GM23338 (cell line): Measurements from ENCODE around the gene DPH6. TPM values are rescaled to one million over a fixed set of nuclear protein-coding genes. Genes with fewer than 3 reads are reported as not detected.

Experiments
- ATAC-seq: fragments of 200-7000 bp; cut with Tn5 transposase; 3 replicates; pipeline ENCODE4 v1.9.1; 2020
- DNase-seq: peaks from one replicate; pipeline ENCODE4 v3.0.0-alpha.2; 2015; ENCODE audit warnings: low spot score
- H2AFZ ChIP-seq: fragments of 200-600 bp; sonication (generic); 2 replicates; pipeline ENCODE4 v1.8.0; 2016; ENCODE audit warnings: antibody characterized with exemption, mild to moderate bottlenecking, moderate library complexity
- H3F3A ChIP-seq: fragments of 200-600 bp; sonication (generic); replicated peaks from 2 replicates; pipeline ENCODE4 v1.8.0; 2017; ENCODE audit warnings: antibody characterized with exemption, mixed run types, low read depth
- H3K27ac ChIP-seq: fragments of 200-600 bp; sonication (generic); 2 replicates; pipeline ENCODE4 v1.6.1; 2016; ENCODE audit warnings: low read depth
- H3K27me3 ChIP-seq: fragments of 200-600 bp; sonication (generic); 2 replicates; pipeline ENCODE4 v1.8.0; 2016; ENCODE audit warnings: mild to moderate bottlenecking, mixed run types, moderate library complexity; ENCODE audit not compliant: insufficient read depth
- H3K36me3 ChIP-seq: fragments of 200-600 bp; sonication (generic); 2 replicates; pipeline ENCODE4 v1.8.0; 2016; ENCODE audit warnings: mild to moderate bottlenecking; ENCODE audit not compliant: insufficient read depth
- H3K4me1 ChIP-seq: fragments of 200-600 bp; sonication (generic); 2 replicates; pipeline ENCODE4 v1.8.0; 2016; ENCODE audit warnings: mild to moderate bottlenecking, moderate library complexity; ENCODE audit not compliant: insufficient read depth
- H3K4me2 ChIP-seq: fragments of 200-600 bp; sonication (generic); 2 replicates; pipeline ENCODE4 v1.7.1; 2017; ENCODE audit warnings: mixed run types
- H3K4me3 ChIP-seq: fragments of 200-600 bp; sonication (generic); 2 replicates; pipeline ENCODE4 v1.6.1; 2016; ENCODE audit warnings: mixed run types
- H3K79me2 ChIP-seq: fragments of 200-600 bp; sonication (generic); replicated peaks from 2 replicates; pipeline ENCODE4 v1.8.0; 2017; ENCODE audit warnings: mild to moderate bottlenecking; ENCODE audit not compliant: insufficient read depth
- H3K9me2 ChIP-seq: fragments of 200-600 bp; sonication (generic); 2 replicates; pipeline ENCODE4 v1.8.0; 2017; ENCODE audit not compliant: insufficient read depth
- H4K20me1 ChIP-seq: fragments of 200-600 bp; sonication (generic); replicated peaks from 2 replicates; pipeline ENCODE4 v1.8.0; 2017; ENCODE audit warnings: mild to moderate bottlenecking; ENCODE audit not compliant: insufficient read depth
- H3K27ac Mint-ChIP-seq: 2 replicates; pipeline ENCODE4 v1.8.0; 2020; ENCODE audit warnings: inconsistent platforms, mild to moderate bottlenecking, moderate library complexity, mixed read lengths
- H3K27me3 Mint-ChIP-seq: 3 replicates; pipeline ENCODE4 v1.8.0; 2022; ENCODE audit warnings: low read depth, mild to moderate bottlenecking, moderate library complexity, mixed read lengths, inconsistent platforms; ENCODE audit not compliant: insufficient read depth, poor library complexity
- H3K36me3 Mint-ChIP-seq: 3 replicates; pipeline ENCODE4 v1.8.0; 2021; ENCODE audit warnings: low read depth, mild to moderate bottlenecking, inconsistent platforms, moderate library complexity, mixed read lengths
- H3K4me1 Mint-ChIP-seq: 3 replicates; pipeline ENCODE4 v1.8.0; 2020; ENCODE audit warnings: mild to moderate bottlenecking, inconsistent platforms, mixed read lengths
- H3K4me3 Mint-ChIP-seq: 3 replicates; pipeline ENCODE4 v1.8.0; 2021; ENCODE audit warnings: moderate library complexity, mild to moderate bottlenecking, inconsistent platforms, mixed read lengths
- H3K9me3 Mint-ChIP-seq: 3 replicates; pipeline ENCODE4 v1.8.0; 2020; ENCODE audit warnings: moderate library complexity, mild to moderate bottlenecking, inconsistent platforms, mixed read lengths
- CREB1 ChIP-seq: fragments of 250-450 bp; sonication (Bioruptor Pico); IDR thresholded peaks from 2 replicates; pipeline ENCODE4 v1.5.0; 2020; ENCODE audit warnings: low read depth, mild to moderate bottlenecking, moderate library complexity
- CTCF ChIP-seq, 2 experiments: fragments of 200-600 bp in 1 of 2; sonication (generic) in 1 of 2; conservative IDR thresholded peaks; 2 replicates each; pipeline versions ENCODE4 v1.5.1 to v1.6.1; 2016 to 2017; ENCODE audit warnings: antibody characterized with exemption in 2 of 2, low read depth in 2 of 2, mild to moderate bottlenecking in 2 of 2, moderate library complexity in 1 of 2
- ETS1 ChIP-seq: IDR thresholded peaks from 2 replicates; pipeline ENCODE4 v1.6.1; 2016; ENCODE audit warnings: antibody characterized with exemption
- EZH2 ChIP-seq: fragments of 200-600 bp; sonication (generic); IDR thresholded peaks from one replicate; pipeline ENCODE4 v1.8.0; 2017; ENCODE audit warnings: antibody characterized with exemption, mild to moderate bottlenecking, low read depth; ENCODE audit not compliant: unreplicated experiment
- EZH2phosphoT487 ChIP-seq: fragments of 200-600 bp; sonication (generic); IDR thresholded peaks from one replicate; pipeline ENCODE4 v1.8.1; 2018; ENCODE audit warnings: antibody characterized with exemption; ENCODE audit not compliant: unreplicated experiment
- JUNB ChIP-seq: IDR thresholded peaks from one replicate; pipeline ENCODE4 v1.6.1; 2016; ENCODE audit warnings: antibody characterized with exemption; ENCODE audit not compliant: unreplicated experiment
- NANOG ChIP-seq: IDR thresholded peaks from 2 replicates; pipeline ENCODE4 v1.6.1; 2016; ENCODE audit warnings: antibody characterized with exemption, borderline replicate concordance
- POLR2AphosphoS5 ChIP-seq: IDR thresholded peaks from 2 replicates; pipeline ENCODE4 v1.6.1; 2016; ENCODE audit warnings: antibody characterized with exemption, low read depth
- STAT1 ChIP-seq: IDR thresholded peaks from one replicate; pipeline ENCODE4 v1.6.1; 2016; ENCODE audit warnings: antibody characterized with exemption; ENCODE audit not compliant: unreplicated experiment
- ZNF114 ChIP-seq: fragments of 250-450 bp; sonication (Bioruptor Pico); IDR thresholded peaks from 2 replicates; pipeline ENCODE4 v1.5.0; 2020; ENCODE audit warnings: mild to moderate bottlenecking, moderate library complexity
- ZNF331 ChIP-seq: fragments of 250-450 bp; sonication (Bioruptor Pico); IDR thresholded peaks from 2 replicates; pipeline ENCODE4 v1.5.0; 2020; ENCODE audit warnings: low read depth, mild to moderate bottlenecking, moderate library complexity
- ZNF462 ChIP-seq: fragments of 250-450 bp; sonication (Bioruptor Pico); IDR thresholded peaks from 2 replicates; pipeline ENCODE4 v1.5.0; 2020; ENCODE audit warnings: mild to moderate bottlenecking, moderate library complexity
- polyA plus RNA-seq: library from polyadenylated mRNA; unstranded; fragments of >200 nt; fragmentation: Nextera tagmentation; extraction: Ambion mirVana; gene quantifications from 2 replicates; pipeline ENCODE4 v1.2.1, GENCODE V29; 2016
- total RNA-seq: library from RNA; depleted of rRNA; stranded (reverse); fragments of >200 nt; shearing (Covaris generic); gene quantifications from 2 replicates; pipeline ENCODE4 v1.2.3, GENCODE V29; 2014

The DPH6 gene
- total and polyA plus RNA-seq, 2 experiments from 2014 or later = 37.9 to 46.9 TPM

- ATAC-seq (no peak), DNase-seq (no peak)
- H3K9me2 ChIP-seq = no peaks in the 10 kb centered on the region
- Mint-ChIP-seq H3K27me3 (no peaks in the 10 kb centered on the region), H3K36me3 (no peaks in the 10 kb centered on the region), H3K27ac (no peak overlapping the region), H3K4me1 (peaks cover 4% of the 10 kb centered on the region; the same call in 2 of the 3 replicates), H3K4me3 (no peak overlapping the region), H3K9me3 (no peaks in the 10 kb centered on the region)
- H3K4me2 ChIP-seq = no peak overlapping the region
- no peak overlapping the region for H2AFZ ChIP-seq
- H3K4me1 ChIP-seq = peaks cover 5% of the 10 kb centered on the region
- no peaks in the 10 kb centered on the region for H3K36me3 ChIP-seq
- no peaks in the 10 kb centered on the region for H3K27me3 ChIP-seq
- H3K79me2 ChIP-seq = 0 out of 2 replicates have a peak, but pooled peaks cover 3% of the 10 kb centered on the region
- H3K4me3 ChIP-seq = no peak overlapping the region
- no peak for TF ChIP-seq JUNB
- no peak for TF ChIP-seq NANOG
- TF ChIP-seq POLR2AphosphoS5 = no peak
- H3F3A ChIP-seq = no peaks in the 10 kb centered on the region
- H4K20me1 ChIP-seq = no peaks in the 10 kb centered on the region
- H3K27ac ChIP-seq = no peak overlapping the region
Observed at GRCh38 chr15:35540021-35540420, 5.9 kb downstream of the DPH6 start.

- H3K9me2 ChIP-seq = no peaks in the 10 kb centered on the region
- no peaks in the 10 kb centered on the region for H3K36me3 Mint-ChIP-seq
- H3K36me3 ChIP-seq = no peaks in the 10 kb centered on the region
- DNase-seq (no peak), ATAC-seq (no peak)
- H3K27me3 Mint-ChIP-seq = no peaks in the 10 kb centered on the region
- H3K4me2 ChIP-seq = no peak overlapping the region
- H3K4me3 ChIP-seq = no peak overlapping the region
- no peaks in the 10 kb centered on the region for H3F3A ChIP-seq
- no peaks in the 10 kb centered on the region for H3K4me1 ChIP-seq
- H3K4me3 Mint-ChIP-seq = no peak overlapping the region
- no peak overlapping the region for H2AFZ ChIP-seq
- no peaks in the 10 kb centered on the region for H3K79me2 ChIP-seq
- H3K27ac Mint-ChIP-seq = no peak overlapping the region
- H3K4me1 Mint-ChIP-seq = no peaks in the 10 kb centered on the region
- no peaks in the 10 kb centered on the region for H3K27me3 ChIP-seq
- H3K9me3 Mint-ChIP-seq = no peaks in the 10 kb centered on the region
- H3K27ac ChIP-seq = no peak overlapping the region
- H4K20me1 ChIP-seq = no peaks in the 10 kb centered on the region
- TF ChIP-seq ZNF331 (CRISPR knock-in tag) (no peak), ZNF114 (no peak), STAT1 (no peak), POLR2AphosphoS5 (no peak), EZH2phosphoT487 (no peak), JUNB (no peak), CREB1 (CRISPR knock-in tag) (no peak), EZH2 (no peak), ZNF462 (CRISPR knock-in tag) (no peak), NANOG (no peak), ETS1 (no peak), CTCF (conservative IDR thresholded peaks at IDR 0.05; ENCODE audit: low read depth in 2 of 2) (no peak)
Observed at GRCh38 chr15:35535365-35535916, 10.5 kb downstream of the DPH6 start.
